NCI-H526 treated with DMSO at 0.1 percent for 48 hours (cell line): Measurements from ENCODE around the gene UBE2H.
A peak's percentile ranks its signal among the peaks of the same experiment; 100 is the strongest.

ENCODE experiments used
- DNase-seq: peaks from one replicate; lab custom pipeline; 2025; lab: John Stamatoyannopoulos, UW

The UBE2H gene

DNA sequence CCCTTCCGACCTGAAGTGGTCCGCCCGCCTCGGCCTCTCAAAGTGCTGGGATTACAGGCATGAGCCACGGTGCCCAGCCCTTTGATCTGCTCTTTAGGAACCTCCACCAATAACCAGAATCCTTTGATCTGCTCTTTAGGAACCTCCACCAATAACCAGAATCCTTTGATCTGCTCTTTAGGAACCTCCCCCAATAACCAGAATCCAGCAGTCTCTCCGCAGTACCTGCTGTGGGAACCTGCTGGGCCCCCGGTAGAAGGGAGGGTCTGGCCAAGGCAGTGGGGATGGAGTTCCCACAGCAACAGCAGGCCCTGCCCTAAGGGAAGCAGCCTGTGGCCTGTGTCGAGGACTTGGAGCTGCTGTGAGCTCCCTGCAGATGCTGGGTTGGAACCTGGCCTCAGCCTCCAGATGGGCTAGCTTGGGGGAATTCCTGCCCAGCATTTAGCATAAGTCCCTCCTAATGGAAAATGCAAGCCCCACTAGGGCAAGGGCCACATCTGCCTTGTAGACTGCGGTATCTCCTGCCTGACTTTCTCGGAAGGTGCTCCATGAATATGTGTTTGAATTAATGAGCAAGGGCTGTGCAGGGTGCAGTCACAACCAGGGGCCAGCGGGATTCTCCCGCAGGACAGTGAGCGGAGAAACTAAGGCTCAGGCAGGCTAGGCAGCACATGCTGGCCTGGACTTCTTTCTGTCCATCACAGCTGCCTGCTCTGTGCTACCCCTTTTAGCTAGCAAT lies 165.8 kb downstream of the UBE2H start:
- no peak for DNase-seq

DNA sequence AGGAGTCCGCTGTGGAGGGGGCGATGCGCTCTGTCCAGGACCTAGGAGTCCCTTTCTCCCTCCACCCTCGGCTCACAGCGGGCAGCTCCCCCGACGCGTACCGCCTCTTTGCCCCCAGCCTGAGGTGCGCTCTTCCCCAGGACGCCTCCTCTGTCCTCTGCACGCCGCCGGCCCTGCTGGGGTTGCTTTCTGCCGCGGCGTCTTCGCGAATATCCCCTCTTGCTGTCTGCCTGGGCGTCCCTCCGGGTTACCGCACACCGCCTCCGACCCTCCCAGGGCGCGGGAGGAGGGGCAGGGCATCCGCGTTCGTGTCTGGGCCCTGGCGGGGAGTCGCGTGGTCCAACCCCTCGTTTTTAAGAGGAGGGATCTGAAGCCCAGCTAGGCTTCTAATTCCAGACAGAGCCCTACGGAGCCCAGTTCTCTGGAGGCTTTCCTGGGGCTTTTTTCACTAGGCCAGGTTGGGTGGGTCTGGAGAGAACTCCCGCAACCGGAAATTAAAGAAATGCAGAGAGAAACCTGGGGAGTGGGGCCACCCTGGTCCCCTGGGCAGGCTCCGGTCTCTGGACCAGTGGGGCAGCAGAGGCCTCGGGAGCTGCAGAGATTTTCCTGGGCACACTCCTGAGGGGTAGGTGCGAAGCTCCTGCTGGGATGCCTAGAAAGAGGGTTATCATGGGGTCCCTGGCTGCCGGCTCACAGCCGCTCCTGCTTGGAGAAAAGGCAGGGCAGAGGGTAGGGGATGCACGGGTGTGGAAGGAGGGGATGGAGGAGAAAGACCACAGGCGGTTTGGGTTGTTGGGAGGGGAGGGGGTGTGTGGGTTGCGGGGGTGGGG lies 166.9 kb downstream of the UBE2H start:
- DNase-seq: no peak

DNA sequence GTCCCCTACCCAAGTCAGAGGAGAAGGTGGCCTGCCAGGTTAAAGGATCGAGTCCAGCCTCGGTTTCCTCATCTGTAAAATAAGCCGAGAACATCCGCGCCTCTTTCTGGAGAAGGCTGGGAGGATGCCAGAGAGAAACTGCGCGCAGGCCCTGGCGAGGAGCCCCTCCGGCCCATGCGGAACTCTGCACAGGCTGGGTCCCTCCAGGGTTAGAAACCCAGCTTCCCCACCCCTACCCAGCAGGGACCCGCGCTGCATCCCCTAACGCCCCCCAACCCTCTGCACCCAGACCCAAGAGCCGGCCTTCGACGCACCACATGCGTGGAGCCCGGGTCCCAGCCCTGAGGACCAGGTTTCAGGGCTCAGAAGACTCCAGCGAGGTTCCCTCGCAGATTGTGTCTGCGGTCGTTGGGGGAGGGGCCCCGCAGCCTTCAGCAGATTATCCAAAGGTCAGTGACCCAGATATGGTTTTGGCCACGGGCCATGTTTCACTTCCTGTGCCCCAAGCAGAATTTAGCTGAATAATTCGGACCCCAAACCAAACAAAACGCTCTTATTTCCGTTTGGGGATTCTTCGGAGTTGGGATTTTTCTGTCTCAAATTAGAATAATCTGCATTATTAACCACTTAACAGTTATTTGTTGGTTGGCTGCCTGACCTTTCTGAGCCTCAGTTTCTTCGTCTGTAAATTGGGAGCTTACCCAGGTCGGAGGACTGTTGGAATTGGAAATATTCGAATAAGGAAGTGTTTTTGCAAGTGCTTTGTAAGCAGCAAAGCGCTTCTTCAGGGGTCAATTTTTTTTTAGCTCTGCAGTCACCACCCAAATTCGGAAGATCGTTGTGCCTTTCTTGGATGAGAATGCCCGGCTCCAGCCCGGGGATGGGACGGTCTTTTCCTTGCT lies 167.7 kb downstream of the UBE2H start:
- DNase-seq: no peak

DNA sequence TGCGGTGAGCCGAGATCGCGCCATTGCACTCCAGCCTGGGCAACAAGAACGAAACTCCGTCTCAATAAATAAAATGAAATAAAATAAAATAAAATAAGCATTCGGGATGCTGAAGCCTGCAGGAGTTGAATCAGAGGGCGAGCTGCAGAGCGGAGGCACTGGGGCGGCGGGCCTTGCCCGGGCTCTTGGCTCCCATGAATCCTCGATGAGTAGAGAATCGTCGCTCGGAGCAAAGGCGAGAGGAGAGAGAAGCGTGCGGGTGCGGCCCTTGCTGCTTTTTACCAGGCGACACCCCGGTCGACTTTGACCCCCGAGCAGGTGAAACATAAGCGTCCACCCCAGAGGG lies 168.3 kb downstream of the UBE2H start:
- DNase-seq: no peak

DNA sequence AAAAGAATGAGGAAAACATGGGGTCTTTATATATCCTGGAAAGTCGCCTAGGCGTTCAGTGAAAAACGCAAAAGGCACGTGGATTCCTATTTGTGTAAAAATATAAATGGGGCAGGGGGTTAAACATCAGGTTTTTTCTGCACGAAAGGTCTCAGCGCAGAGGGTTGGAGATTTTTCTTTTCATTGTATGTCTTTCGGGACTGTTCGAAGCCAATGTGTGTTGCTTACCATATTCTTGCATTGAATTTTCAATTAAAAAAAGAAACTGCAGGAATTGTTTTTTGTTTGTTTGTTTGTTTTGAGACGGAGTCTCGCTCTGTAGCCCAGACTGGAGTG lies 169.2 kb downstream of the UBE2H start:
- DNase-seq: no peak

DNA sequence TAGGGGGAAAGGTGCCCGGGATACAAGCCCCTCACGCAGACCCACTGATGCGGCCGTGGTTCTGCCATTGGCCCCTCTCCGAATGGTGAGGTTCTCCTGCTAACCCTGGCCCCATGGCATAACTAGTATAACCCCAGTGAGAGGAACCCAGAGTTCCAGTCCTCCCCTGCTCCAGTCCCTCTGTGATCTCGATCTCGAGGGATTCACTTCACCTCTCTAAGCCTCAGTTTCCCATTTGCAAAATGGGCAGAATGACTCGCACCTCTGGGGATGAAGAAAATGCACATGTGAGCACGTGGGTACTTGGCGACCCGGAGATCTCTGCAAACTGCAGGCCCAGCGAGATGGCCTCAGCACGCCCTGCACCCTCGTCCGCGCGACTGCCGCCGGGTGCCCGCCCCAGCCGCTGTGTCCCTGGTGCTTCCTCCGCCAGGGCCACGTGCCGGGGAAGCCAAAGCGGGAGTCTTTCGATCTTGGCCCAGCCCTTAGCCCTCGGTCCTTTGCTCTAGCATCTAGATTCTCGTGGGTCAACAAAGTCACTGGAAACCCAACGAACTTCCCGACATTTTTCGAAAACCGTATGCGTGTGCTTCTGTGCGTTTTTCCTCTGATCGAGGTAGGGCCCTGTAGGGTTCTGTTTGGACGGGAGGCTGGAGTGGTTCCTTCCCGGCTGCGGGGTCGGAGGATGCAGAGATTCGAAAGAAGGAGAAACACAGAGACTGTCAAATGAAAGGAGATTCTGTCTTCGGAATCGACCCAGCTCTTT lies 169.8 kb downstream of the UBE2H start:
- no peak for DNase-seq

DNA sequence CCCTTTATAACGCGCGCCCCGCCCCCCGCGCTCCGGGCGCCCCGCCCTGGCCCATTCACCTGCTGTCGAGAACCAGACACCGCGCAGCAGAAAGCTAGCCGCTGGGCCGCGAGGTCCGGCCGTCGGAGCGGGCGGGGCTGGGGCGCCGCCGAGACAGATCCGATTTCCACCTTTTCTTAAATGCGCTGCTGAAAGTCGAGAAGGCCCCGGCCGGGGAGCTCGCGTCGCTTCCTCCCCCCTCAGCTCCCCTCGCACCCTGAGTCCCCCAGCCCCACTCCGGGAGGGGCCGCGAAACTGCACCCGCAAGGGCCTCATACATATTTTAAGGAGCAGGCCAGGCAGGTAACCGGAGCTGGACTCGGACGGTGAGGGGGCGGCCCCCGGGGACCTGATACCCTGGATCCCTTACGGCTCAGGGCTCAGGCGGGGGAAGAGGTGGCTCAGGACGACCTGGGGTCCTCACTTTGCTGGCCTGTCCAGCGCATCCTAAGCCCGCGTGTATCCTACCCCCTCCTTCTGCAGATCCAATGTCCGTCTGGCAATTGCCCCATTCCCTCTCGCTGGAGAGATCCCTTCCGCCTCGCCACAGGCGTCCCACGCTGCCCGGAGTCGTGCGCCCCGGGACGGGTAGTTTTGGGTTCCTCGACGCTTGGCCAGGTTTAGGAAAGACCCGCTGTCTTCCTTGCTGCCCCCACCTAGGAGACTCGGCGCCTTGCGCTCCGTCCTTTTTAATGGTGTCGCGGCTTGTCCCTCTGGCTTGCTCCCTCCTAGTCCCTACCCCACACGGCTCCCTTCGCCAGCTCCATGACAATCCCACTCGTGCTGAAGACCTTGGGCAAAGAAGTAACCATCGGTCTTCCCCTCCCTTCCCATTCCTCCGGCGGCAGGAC lies 170.6 kb downstream of the UBE2H start:
- peak; percentile 68 for DNase-seq

DNA sequence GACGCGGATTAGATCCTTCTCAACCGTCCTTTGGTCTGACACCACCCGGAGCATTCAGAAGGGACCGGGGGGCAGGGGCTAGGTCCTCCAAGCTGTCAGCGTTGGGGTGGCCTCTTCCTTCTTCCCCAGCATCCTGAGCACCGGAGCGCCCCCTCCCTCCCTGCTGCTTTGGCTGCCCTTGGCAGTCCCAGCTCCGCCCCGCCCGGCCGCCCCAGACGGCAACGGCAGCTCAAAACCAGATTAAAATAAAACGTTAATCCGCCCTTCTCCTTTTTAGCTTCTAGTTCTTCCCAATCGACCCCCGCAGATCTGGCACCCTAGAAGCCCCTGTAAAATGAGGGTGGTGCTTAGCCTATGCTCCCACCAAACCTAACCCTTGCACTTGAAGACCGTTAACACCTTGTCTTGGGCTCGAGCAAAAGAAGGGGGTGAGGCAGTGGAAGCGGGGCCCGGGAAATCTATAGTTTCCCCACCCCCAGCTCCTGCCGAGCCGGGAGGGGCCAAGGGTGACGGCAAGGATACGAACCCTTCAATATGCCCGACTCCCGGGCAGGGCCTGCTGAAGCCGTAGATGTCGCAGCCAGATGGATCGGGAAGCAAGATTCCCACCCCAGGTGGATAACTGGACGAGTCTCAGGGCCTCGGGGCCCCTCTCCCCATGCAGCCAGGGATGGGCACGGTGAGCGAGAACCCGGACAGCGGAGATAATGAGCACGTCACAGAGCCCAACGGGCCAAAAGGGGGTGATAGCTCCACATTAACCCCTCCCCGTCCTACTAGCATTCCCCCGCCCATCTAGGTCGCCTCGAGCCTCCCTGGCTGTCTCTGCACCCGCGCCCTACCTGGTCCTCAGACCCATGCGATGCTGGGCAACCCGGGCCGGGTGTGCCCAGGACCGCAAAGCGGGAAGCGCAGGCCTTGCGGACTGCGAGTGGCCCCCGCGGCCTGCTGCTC lies 171.5 kb downstream of the UBE2H start:
- peak; percentile 93 for DNase-seq
